NB4 (cell line): ENCODE results near the gene LRP10.

Source experiments
- CTCF ChIP-seq: IDR thresholded peaks from one replicate; pipeline ENCODE4 v1.5.1; 2012; ENCODE audit warnings: low read depth, low read length
- MAX ChIP-seq: IDR thresholded peaks from 2 replicates; pipeline ENCODE4 v1.6.1; 2011; ENCODE audit warnings: low read depth, low read length
- POLR2A ChIP-seq: IDR thresholded peaks from 2 replicates; pipeline ENCODE4 v1.6.1; 2011; ENCODE audit warnings: mild to moderate bottlenecking; ENCODE audit not compliant: insufficient read length; ENCODE audit errors: extremely low read depth

GRCh38 chr14:22887260-22887989 lies 15.9 kb downstream of the LRP10 start:
- TF ChIP-seq CTCF (no peak), POLR2A (no peak), MAX (peak; percentile 78)
